Lower leg skin (tissue), 4 donors: ENCODE measurements around the gene RANBP9. TPM values are rescaled to one million over a fixed set of nuclear protein-coding genes. Genes with fewer than 3 reads are reported as not detected.

Source experiments
- DNase-seq, 2 donors: peaks; one replicate each; pipeline ENCODE4 v3.0.0-alpha.2; 2019; ENCODE audit warnings: low spot score in 2 of 2
- H3K4me3 ChIP-seq: fragments of 200-600 bp; sonication (generic); 2 replicates; pipeline ENCODE4 v1.5.1; 2017; ENCODE audit warnings: mild to moderate bottlenecking, low read depth; ENCODE audit not compliant: poor library complexity, severe bottlenecking
- CTCF ChIP-seq, 3 donors: fragments of 450-650 bp; IDR thresholded peaks; one replicate each; pipeline ENCODE4 v1.5.1; 2016; ENCODE audit warnings: antibody characterized with exemption in 3 of 3, mild to moderate bottlenecking in 3 of 3, moderate library complexity in 2 of 3
- POLR2A ChIP-seq, 2 donors: fragments of 450-650 bp; IDR thresholded peaks; one replicate each; pipeline ENCODE4 v1.6.1; 2016 to 2017; ENCODE audit warnings: antibody characterized with exemption in 2 of 2, mild to moderate bottlenecking in 1 of 2, moderate library complexity in 1 of 2
- WGBS, 2 donors: methylation state at CpG; one replicate each; pipeline ENCODE4 v1.1.5; 2018; 5-methylcytosine and 5-hydroxymethylcytosine counted together
- intact Hi-C: fragments of 100-400 bp; cut with DNase I; formaldehyde crosslinking; loops from one replicate; pipeline ENCODE4 v1.15.0; 2023; ENCODE audit warnings: low total_unique reads
- total RNA-seq, 4 donors: library from RNA; depleted of rRNA; stranded (reverse); fragments of >200 nt; gene quantifications; one replicate each; pipeline ENCODE4 v1.1.0, GENCODE V29; 2016

RANBP9 gene
- total RNA-seq, 4 donors from 2014 or later, result 45.4 to 59.3 (median 53.6) TPM

- no peak overlapping the region for H3K4me3 ChIP-seq
- 92 to 94% methylated on average over 2 of the region's 2 CpGs for WGBS, 2 donors
- intact Hi-C loops, result no loop called here
- no peak for DNase-seq
- TF ChIP-seq POLR2A (IDR thresholded peaks at IDR 0.05) (no peak), CTCF (IDR thresholded peaks at IDR 0.05) (no peak)
Measured at GRCh38 chr6:13633343-13633742, 78.3 kb downstream of the RANBP9 start.

GRCh38 chr6:13630499-13630898 lies 81.1 kb downstream of the RANBP9 start:
- TF ChIP-seq POLR2A (IDR thresholded peaks at IDR 0.05), result no peak
- no peak for TF ChIP-seq CTCF (IDR thresholded peaks at IDR 0.05)
- intact Hi-C loops, result no loop called here
- DNase-seq, result no peak
- 95 to 100% methylated on average over 1 of the region's 1 CpG for WGBS, 2 donors
- no peak overlapping the region for H3K4me3 ChIP-seq

- H3K4me3 ChIP-seq, result no peak overlapping the region
- intact Hi-C loops, result no loop called here
- DNase-seq, result no peak
- WGBS, 2 donors, result 71 to 73% methylated on average over 4 of the region's 4 CpGs
- TF ChIP-seq CTCF (IDR thresholded peaks at IDR 0.05) (no peak), POLR2A (IDR thresholded peaks at IDR 0.05) (no peak)
Measured at GRCh38 chr6:13629459-13630116, 82.0 kb downstream of the RANBP9 start.

GRCh38 chr6:13624871-13625288 lies 86.8 kb downstream of the RANBP9 start:
- intact Hi-C loops, result no loop called here

GRCh38 chr6:13617066-13617465 lies 94.6 kb downstream of the RANBP9 start:
- DNase-seq, result no peak
- intact Hi-C loops, result loop anchor here (10.0 kb wide), 1 partner anchor 88 kb away; no protein-coding TSS in a partner anchor
- WGBS, 2 donors, result 76 to 90% methylated on average over 2 of the region's 2 CpGs
- no peak for TF ChIP-seq CTCF (IDR thresholded peaks at IDR 0.05)
- TF ChIP-seq POLR2A (IDR thresholded peaks at IDR 0.05), result no peak
- H3K4me3 ChIP-seq, result no peak overlapping the region

More at GRCh38 chr6:13624871-13625288, 86.8 kb downstream of the RANBP9 start:
- no peak overlapping the region for H3K4me3 ChIP-seq
- TF ChIP-seq CTCF (IDR thresholded peaks at IDR 0.05), result no peak
- no peak for TF ChIP-seq POLR2A (IDR thresholded peaks at IDR 0.05)
- DNase-seq, result no peak
- WGBS, 2 donors, result 75 to 77% methylated on average over 4 of the region's 4 CpGs

- intact Hi-C loops, result loop anchor here (10.0 kb wide), 1 partner anchor 89 kb away; no protein-coding TSS in a partner anchor
- TF ChIP-seq POLR2A (IDR thresholded peaks at IDR 0.05) (no peak), CTCF (IDR thresholded peaks at IDR 0.05) (no peak)
- 0 to 1% methylated on average over 14 of the region's 14 CpGs for WGBS, 2 donors
- H3K4me3 ChIP-seq, result peak overlapping the region; percentile 77
- peak; percentile 23 to 91 for DNase-seq
Measured at GRCh38 chr6:13615792-13616120, 95.9 kb downstream of the RANBP9 start.
